SW 1271 (cell line): ENCODE results near the gene RBFOX2.
"Not testable (repeated sequence)": the region's sequence is repeated elsewhere in the genome, so short reads cannot be mapped to it uniquely, and the experiment has no call there.

ENCODE experiments used
- DNase-seq, 2 experiments: peaks; one replicate each; lab custom pipeline; 2025; lab: John Stamatoyannopoulos, UW

The RBFOX2 gene

GRCh38 chr22:36028646-36029405 is at the start of gene RBFOX2:
TSS of gene RBFOX2 (minus strand) at chr22:36028824. CDS start at chr22:36028425, 399 bp downstream.
- peak; percentile 76 to 89 for DNase-seq

DNA sequence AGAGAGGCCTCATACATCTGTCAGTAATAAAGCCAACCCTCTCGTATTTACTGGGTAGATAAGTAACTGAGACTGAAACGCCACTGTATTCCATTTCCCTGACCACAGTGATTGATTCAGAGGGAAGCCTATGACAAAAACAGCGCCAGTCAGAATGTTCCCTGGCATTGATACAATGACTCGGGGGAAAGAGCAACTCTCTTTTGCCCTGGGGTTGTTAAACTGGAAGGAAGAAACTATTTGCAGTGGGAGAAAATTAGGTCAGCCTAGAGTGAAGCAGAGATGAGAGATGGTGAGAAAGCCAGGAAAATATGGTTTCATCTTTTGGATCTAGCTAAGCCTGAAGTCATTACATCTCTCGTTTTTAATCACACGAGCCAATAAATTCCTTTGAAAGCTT is 48.6 kb upstream of the RBFOX2 start:
- DNase-seq = no peak

- DNase-seq = no peak
Observed at GRCh38 chr22:36075724-36076123, 47.1 kb upstream of the RBFOX2 start.

GRCh38 chr22:36075230-36075629 is 46.6 kb upstream of the RBFOX2 start:
- no peak for DNase-seq

DNA sequence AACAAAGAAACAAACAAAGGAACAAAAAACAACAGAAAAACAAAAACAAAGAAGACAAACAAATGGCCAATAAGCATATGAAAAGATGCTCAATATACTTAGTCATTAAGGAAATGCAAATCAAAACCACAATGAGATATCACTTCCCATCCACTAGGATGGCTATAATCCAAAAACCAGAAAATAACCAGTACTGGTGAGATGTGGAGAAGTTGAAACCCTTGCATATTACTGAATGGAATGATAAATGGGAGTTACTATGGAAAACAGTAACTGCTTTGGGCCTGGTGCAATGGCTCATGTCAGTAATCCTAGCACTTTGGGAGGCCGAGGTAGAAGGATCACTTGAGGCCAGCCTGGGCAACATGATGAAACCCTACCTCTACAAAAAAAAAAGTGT is 44.9 kb upstream of the RBFOX2 start:
- DNase-seq = no peak

DNA sequence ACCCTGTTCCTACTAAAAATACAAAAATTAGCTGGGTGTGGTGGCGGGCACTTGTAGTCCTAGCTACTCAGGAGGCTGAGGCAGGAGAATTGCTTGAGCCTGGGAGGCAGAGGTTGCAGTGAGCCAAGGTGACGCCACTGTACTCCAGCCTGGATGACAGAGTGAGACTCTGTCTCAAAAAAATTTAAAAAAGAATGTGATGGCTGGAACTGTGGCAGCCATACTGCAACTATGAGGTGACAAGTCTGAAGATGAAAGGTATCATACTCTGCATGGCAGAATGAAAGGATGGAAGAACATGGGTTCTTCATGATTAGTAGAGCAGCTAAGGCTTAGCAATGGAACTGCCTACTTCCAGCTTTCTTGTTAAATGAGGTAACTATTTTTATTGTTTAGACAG is 42.0 kb upstream of the RBFOX2 start:
- not testable (repeated sequence) for DNase-seq

DNA sequence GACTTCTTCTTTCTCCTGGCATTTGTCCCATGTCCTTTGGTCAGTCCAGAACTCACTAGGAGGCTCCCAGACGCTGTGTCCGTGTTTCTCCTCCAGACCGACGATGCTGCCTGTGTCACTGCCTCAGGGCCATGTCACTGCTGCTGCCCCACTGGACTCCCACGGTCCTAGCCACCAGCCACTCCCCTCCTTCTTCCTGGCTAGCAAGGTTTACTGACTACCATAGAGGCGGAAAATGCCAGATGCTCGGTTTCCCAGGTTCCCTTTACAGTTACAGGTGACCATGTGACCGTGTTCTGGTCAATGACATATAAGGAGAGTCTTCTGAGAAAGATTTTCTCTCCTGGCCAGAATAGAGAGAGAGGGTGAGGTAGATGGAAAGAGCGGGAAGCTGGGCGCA is 40.7 kb upstream of the RBFOX2 start:
- no peak for DNase-seq

DNA sequence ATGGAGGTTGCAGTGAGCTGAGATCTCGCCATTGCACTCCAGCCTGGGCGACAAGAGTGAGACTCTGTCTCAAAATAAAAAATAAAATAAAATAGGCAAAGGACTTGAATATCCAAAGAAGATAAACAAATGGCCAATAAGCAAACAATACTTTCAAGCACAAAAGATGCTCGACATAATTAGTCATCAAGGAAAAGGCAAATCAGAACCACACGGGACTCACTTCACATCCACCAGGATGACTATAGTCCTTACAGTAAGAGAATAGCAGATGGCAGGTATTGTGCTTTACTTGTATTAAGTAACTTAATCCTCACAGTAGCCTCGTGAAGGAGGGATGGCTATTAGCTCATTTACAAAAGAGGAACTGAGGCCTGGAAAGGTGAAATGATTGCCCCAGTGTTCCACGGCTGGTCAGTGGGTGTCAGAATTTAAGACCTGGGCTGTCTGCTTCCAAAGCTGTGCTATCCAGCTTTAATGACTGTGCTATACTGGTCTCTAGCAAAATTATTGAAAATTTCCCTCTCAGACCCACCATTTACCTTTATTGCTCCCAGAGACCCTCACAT is 40.2 kb upstream of the RBFOX2 start:
- DNase-seq = no peak

DNA sequence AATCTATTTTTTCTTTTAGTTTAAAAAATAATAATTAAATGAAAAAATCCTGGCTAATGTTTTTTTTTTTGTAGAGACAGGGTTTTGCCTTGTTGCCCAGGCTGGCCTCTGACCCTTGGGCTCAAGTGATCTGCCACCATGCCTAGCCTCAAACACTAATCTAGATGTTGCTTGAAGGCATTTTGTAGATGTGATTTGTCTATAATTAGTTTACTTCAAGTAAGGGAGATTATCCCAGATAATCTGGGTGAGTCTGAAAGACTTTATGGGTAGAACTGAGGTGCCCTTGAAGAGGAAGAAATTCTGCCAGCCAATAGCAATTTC is 38.6 kb upstream of the RBFOX2 start:
- DNase-seq = no peak

- DNase-seq = peak; percentile 71 to 88
Observed at GRCh38 chr22:36065775-36066544, 37.3 kb upstream of the RBFOX2 start.

DNA sequence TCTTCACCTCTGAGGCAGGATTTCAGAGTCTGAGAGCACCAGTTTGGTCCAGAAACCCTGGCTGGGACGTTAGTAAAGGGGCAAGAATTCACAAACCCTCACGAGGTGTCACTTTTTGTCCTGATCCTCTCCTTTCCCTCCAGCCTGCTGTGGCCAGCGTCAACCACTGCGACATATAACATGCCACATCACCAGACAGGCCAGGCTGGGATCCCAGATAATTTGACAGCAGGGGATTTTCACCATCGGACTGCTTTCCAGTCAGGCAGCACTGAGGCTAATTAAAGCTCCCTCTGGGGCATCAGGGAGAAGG is 36.8 kb upstream of the RBFOX2 start:
- DNase-seq = no peak

DNA sequence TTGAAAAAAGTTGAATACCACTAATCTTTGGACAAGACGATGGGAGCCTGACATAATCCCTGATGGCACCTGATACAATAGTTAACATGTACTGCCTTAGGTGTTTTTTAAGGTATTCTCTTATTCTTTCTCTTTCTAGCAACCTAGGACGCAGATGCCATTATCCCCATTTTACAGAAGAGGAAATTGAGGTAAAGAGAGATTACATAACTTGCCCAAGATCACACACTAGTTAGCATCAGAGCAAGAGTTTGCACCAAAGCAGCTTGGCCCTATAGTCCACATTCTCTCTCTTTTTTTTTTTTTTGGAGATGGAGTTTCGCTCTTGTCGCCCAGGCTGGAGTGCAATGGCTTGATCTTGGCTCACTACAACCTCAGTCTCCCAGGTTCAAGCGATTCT is 35.7 kb upstream of the RBFOX2 start:
- no peak for DNase-seq

GRCh38 chr22:36056980-36057379 is 28.4 kb upstream of the RBFOX2 start:
- DNase-seq = no peak

- no peak for DNase-seq
Observed at GRCh38 chr22:36055376-36056295, 27.0 kb upstream of the RBFOX2 start.

GRCh38 chr22:36054446-36054845 is 25.8 kb upstream of the RBFOX2 start:
- DNase-seq = not testable (repeated sequence)

- DNase-seq = no peak
Observed at GRCh38 chr22:36053242-36054147, 24.9 kb upstream of the RBFOX2 start.

- DNase-seq = peak; percentile 36 to 43
Observed at GRCh38 chr22:36052505-36052941, 23.9 kb upstream of the RBFOX2 start.

GRCh38 chr22:36049678-36049997 is 21.0 kb upstream of the RBFOX2 start:
- no peak for DNase-seq

- no peak for DNase-seq
Observed at GRCh38 chr22:36048911-36049677, 20.5 kb upstream of the RBFOX2 start.

GRCh38 chr22:36044517-36044916 is 15.9 kb upstream of the RBFOX2 start:
- not testable (repeated sequence) for DNase-seq

DNA sequence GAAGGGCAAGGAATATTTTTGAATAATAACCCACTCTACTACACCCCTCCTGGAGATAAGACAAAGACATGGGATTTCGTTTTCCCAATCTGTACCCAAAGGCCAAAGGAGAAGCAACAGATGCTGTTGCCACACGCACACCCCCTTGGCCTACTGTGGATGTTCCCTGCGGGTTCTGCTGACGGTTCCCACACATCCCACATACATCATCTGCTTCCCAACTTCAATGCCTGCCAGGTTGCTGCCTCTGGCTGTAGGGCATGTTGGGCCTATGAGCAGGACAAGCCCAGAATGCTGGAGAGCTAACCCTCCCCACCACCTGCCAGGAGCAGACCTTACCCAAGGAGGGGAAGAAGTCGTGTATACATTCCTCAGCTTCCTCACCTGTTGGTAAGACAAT is 13.6 kb upstream of the RBFOX2 start:
- no peak for DNase-seq
